HEK293 (cell line): ENCODE measurements around the gene GALNTL6.

Experiments
- CTCF ChIA-PET: fragments of 350-600 bp; formaldehyde crosslinking; extraction: SDS; loops from one replicate; lab custom pipeline; 2021; ENCODE audit warnings: antibody characterized with exemption; lab: Yijun Ruan, JAX
- POLR2A ChIA-PET: fragments of 300-600 bp; formaldehyde crosslinking; extraction: SDS; loops from one replicate; lab custom pipeline; 2020; ENCODE audit warnings: antibody characterized with exemption, inconsistent platforms; lab: Yijun Ruan, JAX
- H3K27ac ChIP-seq: fragments of 200-500 bp; sonication (Bioruptor generic); 2 replicates; pipeline ENCODE4 v1.5.1; 2014; ENCODE audit warnings: low read depth, low read length, control low read depth, inconsistent platforms; ENCODE audit errors: extremely low read depth
- H3K36me3 ChIP-seq, 2 experiments: fragments of 200-500 bp in 1 of 2; sonication (Bioruptor generic) in 1 of 2; 1 replicate in 1 of 2; 2 replicates in 1 of 2; pipeline ENCODE4 v1.5.1; 2014 to 2017; ENCODE audit warnings: inconsistent platforms in 2 of 2, low read length in 2 of 2; ENCODE audit not compliant: control insufficient read depth in 2 of 2, insufficient read depth in 1 of 2
- H3K4me1 ChIP-seq: fragments of 200-500 bp; sonication (Bioruptor generic); 2 replicates; pipeline ENCODE4 v1.5.1; 2014; ENCODE audit warnings: mild to moderate bottlenecking, low read length, inconsistent platforms; ENCODE audit not compliant: control insufficient read depth, insufficient read depth
- H3K4me3 ChIP-seq: 2 replicates; pipeline ENCODE4 v1.5.1; 2011; ENCODE audit warnings: low read depth, mild to moderate bottlenecking, control low read depth, low read length, moderate library complexity
- H3K9me3 ChIP-seq: fragments of 200-500 bp; sonication (Bioruptor generic); 2 replicates; pipeline ENCODE4 v1.5.1; 2014; ENCODE audit warnings: low read depth, low read length, inconsistent platforms; ENCODE audit not compliant: control insufficient read depth, insufficient read depth
- ELK4 ChIP-seq: IDR thresholded peaks from 2 replicates; pipeline ENCODE4 v1.6.1; 2011; ENCODE audit warnings: mild to moderate bottlenecking, low read depth, low read length, borderline replicate concordance
- GLI4 ChIP-seq: fragments of 450-650 bp; formaldehyde crosslinking; IDR thresholded peaks from 2 replicates; pipeline ENCODE4 v1.5.1; 2016; ENCODE audit warnings: missing biosample characterization, missing genetic modification characterization
- HOXA7 ChIP-seq: sonication (generic); formaldehyde crosslinking; IDR thresholded peaks from 2 replicates; pipeline ENCODE4 v1.8.1; 2022; ENCODE audit warnings: missing genetic modification reagents, borderline replicate concordance
- HOXD13 ChIP-seq: sonication (generic); formaldehyde crosslinking; IDR thresholded peaks from 2 replicates; pipeline ENCODE4 v1.8.0; 2022; ENCODE audit warnings: missing genetic modification reagents, borderline replicate concordance
- RBAK ChIP-seq: fragments of 450-650 bp; formaldehyde crosslinking; IDR thresholded peaks from 2 replicates; pipeline ENCODE4 v1.5.1; 2016; ENCODE audit warnings: missing biosample characterization, missing genetic modification characterization
- SP2 ChIP-seq: fragments of 450-650 bp; formaldehyde crosslinking; IDR thresholded peaks from 2 replicates; pipeline ENCODE4 v1.5.1; 2016; ENCODE audit warnings: missing biosample characterization, missing genetic modification characterization
- ZFHX2 ChIP-seq: fragments of 450-650 bp; formaldehyde crosslinking; conservative IDR thresholded peaks from 2 replicates; pipeline ENCODE4 v1.5.1; 2016; ENCODE audit warnings: missing biosample characterization, missing genetic modification characterization
- ZFP3 ChIP-seq: fragments of 450-650 bp; formaldehyde crosslinking; IDR thresholded peaks from 2 replicates; pipeline ENCODE4 v1.5.1; 2016; ENCODE audit warnings: low read depth, missing biosample characterization, missing genetic modification characterization
- ZFP69B ChIP-seq: fragments of 450-650 bp; formaldehyde crosslinking; IDR thresholded peaks from 2 replicates; pipeline ENCODE4 v1.5.1; 2016; ENCODE audit warnings: missing biosample characterization, missing genetic modification characterization
- ZIC2 ChIP-seq: fragments of 450-650 bp; formaldehyde crosslinking; IDR thresholded peaks from 2 replicates; pipeline ENCODE4 v1.5.1; 2016; ENCODE audit warnings: missing biosample characterization, missing genetic modification characterization
- ZNF121 ChIP-seq: fragments of 450-650 bp; formaldehyde crosslinking; IDR thresholded peaks from 2 replicates; pipeline ENCODE4 v1.5.1; 2016; ENCODE audit warnings: missing biosample characterization, missing genetic modification characterization
- ZNF132 ChIP-seq: fragments of 450-650 bp; formaldehyde crosslinking; IDR thresholded peaks from 2 replicates; pipeline ENCODE4 v1.5.1; 2017; ENCODE audit warnings: missing biosample characterization, missing genetic modification characterization, borderline replicate concordance
- ZNF133 ChIP-seq: fragments of 450-650 bp; formaldehyde crosslinking; IDR thresholded peaks from 2 replicates; pipeline ENCODE4 v1.5.1; 2016; ENCODE audit warnings: missing biosample characterization, missing genetic modification characterization
- ZNF138 ChIP-seq: fragments of 450-650 bp; formaldehyde crosslinking; IDR thresholded peaks from 2 replicates; pipeline ENCODE4 v1.5.1; 2016; ENCODE audit warnings: missing biosample characterization, missing genetic modification characterization, borderline replicate concordance
- ZNF140 ChIP-seq: fragments of 450-650 bp; formaldehyde crosslinking; IDR thresholded peaks from 2 replicates; pipeline ENCODE4 v1.5.1; 2016; ENCODE audit warnings: missing biosample characterization, missing genetic modification characterization
- ZNF214 ChIP-seq: fragments of 450-650 bp; formaldehyde crosslinking; IDR thresholded peaks from 2 replicates; pipeline ENCODE4 v1.5.1; 2017; ENCODE audit warnings: missing biosample characterization, mild to moderate bottlenecking, missing genetic modification characterization, borderline replicate concordance
- ZNF23 ChIP-seq: fragments of 450-650 bp; formaldehyde crosslinking; IDR thresholded peaks from 2 replicates; pipeline ENCODE4 v1.5.1; 2016; ENCODE audit warnings: missing biosample characterization, missing genetic modification characterization, borderline replicate concordance
- ZNF274 ChIP-seq, 2 experiments: fragments of 200-500 bp in 1 of 2; fragments of 450-650 bp in 1 of 2; sonication (Bioruptor generic) in 1 of 2; formaldehyde crosslinking in 1 of 2; IDR thresholded peaks; 2 replicates each; pipeline versions ENCODE4 v1.5.1 to v1.6.1; 2014 to 2016; ENCODE audit warnings: borderline replicate concordance in 1 of 2, inconsistent platforms in 1 of 2, low read length in 1 of 2, missing biosample characterization in 1 of 2, missing genetic modification characterization in 1 of 2
- ZNF416 ChIP-seq: fragments of 450-650 bp; formaldehyde crosslinking; IDR thresholded peaks from 2 replicates; pipeline ENCODE4 v1.5.1; 2016; ENCODE audit warnings: missing biosample characterization, missing genetic modification characterization
- ZNF529 ChIP-seq: fragments of 450-650 bp; formaldehyde crosslinking; IDR thresholded peaks from 2 replicates; pipeline ENCODE4 v1.5.1; 2017; ENCODE audit warnings: missing genetic modification characterization, missing biosample characterization; ENCODE audit not compliant: insufficient replicate concordance
- ZNF560 ChIP-seq: fragments of 450-650 bp; formaldehyde crosslinking; IDR thresholded peaks from 2 replicates; pipeline ENCODE4 v1.5.1; 2017; ENCODE audit warnings: missing biosample characterization, missing genetic modification characterization, borderline replicate concordance
- ZNF610 ChIP-seq: fragments of 450-650 bp; formaldehyde crosslinking; IDR thresholded peaks from 2 replicates; pipeline ENCODE4 v1.5.1; 2016; ENCODE audit warnings: missing biosample characterization, missing genetic modification characterization, borderline replicate concordance
- ZNF658 ChIP-seq: fragments of 450-650 bp; formaldehyde crosslinking; IDR thresholded peaks from 2 replicates; pipeline ENCODE4; 2016; ENCODE audit warnings: missing biosample characterization, missing genetic modification characterization
- ZSCAN4 ChIP-seq: fragments of 450-650 bp; formaldehyde crosslinking; IDR thresholded peaks from 2 replicates; pipeline ENCODE4 v1.5.1; 2017; ENCODE audit warnings: missing biosample characterization, missing genetic modification characterization
- TF ChIP-seq, protein P1 (sequence below): fragments of 450-650 bp; formaldehyde crosslinking; IDR thresholded peaks from 2 replicates; pipeline ENCODE4 v1.5.1; 2016; ENCODE audit warnings: missing biosample characterization, missing genetic modification characterization

Gene GALNTL6

GRCh38 chr4:172649143-172649542 is 835.9 kb downstream of the GALNTL6 start (continued):
- TF ChIP-seq ZNF214 (no peak), ZNF560 (tag by site-specific recombination) (no peak), ZNF121 (tag by site-specific recombination) (no peak), ZNF610 (tag by site-specific recombination) (no peak), GLI4 (tag by site-specific recombination) (no peak), ELK4 (no peak), ZNF658 (tag by site-specific recombination) (no peak), ZFHX2 (tag by site-specific recombination) (no peak), ZNF138 (tag by site-specific recombination) (no peak), RBAK (no peak), ZFP3 (no peak), ZIC2 (no peak), ZNF416 (tag by site-specific recombination) (no peak)

GRCh38 chr4:172650758-172651530 is 837.7 kb downstream of the GALNTL6 start:
- Histone ChIP-seq H3K9me3 (no peaks in the 10 kb centered on the region), H3K4me3 (no peak overlapping the region), H3K27ac (no peak overlapping the region), H3K36me3 (no peaks in the 10 kb centered on the region), H3K4me1 (no peaks in the 10 kb centered on the region)
- ChIA-PET POLR2A (no interaction called here), CTCF (no interaction called here)
- TF ChIP-seq HOXD13 (CRISPR knock-in tag) (no peak), ZNF132 (tag by site-specific recombination) (no peak), ZFP69B (tag by site-specific recombination) (no peak), ZNF140 (no peak), SP2 (tag by site-specific recombination) (no peak), ZSCAN4 (tag by site-specific recombination) (no peak), ZNF274 (IDR thresholded peaks at IDR 0.05; ENCODE audit: low read length) (no peak), ZNF274 (tag by site-specific recombination; IDR thresholded peaks at IDR 0.05; ENCODE audit: borderline replicate concordance) (no peak), HOXA7 (CRISPR knock-in tag) (no peak), ZNF529 (no peak), ZNF23 (tag by site-specific recombination) (no peak), ZNF133 (tag by site-specific recombination) (no peak)
- TF ChIP-seq, protein P1, sequence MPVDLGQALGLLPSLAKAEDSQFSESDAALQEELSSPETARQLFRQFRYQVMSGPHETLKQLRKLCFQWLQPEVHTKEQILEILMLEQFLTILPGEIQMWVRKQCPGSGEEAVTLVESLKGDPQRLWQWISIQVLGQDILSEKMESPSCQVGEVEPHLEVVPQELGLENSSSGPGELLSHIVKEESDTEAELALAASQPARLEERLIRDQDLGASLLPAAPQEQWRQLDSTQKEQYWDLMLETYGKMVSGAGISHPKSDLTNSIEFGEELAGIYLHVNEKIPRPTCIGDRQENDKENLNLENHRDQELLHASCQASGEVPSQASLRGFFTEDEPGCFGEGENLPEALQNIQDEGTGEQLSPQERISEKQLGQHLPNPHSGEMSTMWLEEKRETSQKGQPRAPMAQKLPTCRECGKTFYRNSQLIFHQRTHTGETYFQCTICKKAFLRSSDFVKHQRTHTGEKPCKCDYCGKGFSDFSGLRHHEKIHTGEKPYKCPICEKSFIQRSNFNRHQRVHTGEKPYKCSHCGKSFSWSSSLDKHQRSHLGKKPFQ: no peak
